Ovary (tissue), 9 donors: ENCODE data around the gene ANGPTL2. TPM values are rescaled to one million over a fixed set of nuclear protein-coding genes. Genes with fewer than 3 reads are reported as not detected.

Experiments used
- DNase-seq, 5 donors: peaks; one replicate each; pipeline ENCODE4 v3.0.0-alpha.2; 2019 to 2020
- H3K27ac ChIP-seq, 2 donors: fragments of 200-600 bp; one replicate each; pipeline versions ENCODE4 v1.5.1 to v1.8.0; 2019 to 2022
- H3K27me3 ChIP-seq: fragments of 200-600 bp; one replicate; pipeline ENCODE4 v1.8.0; 2022
- H3K36me3 ChIP-seq: fragments of 200-600 bp; sonication (generic); one replicate; pipeline ENCODE4 v1.5.1; 2019
- H3K4me1 ChIP-seq: one replicate; pipeline ENCODE4 v1.8.1; 2013; ENCODE audit warnings: mild to moderate bottlenecking, moderate library complexity; ENCODE audit not compliant: insufficient read depth
- H3K4me3 ChIP-seq: fragments of 200-600 bp; sonication (generic); one replicate; pipeline ENCODE4 v1.5.1; 2017
- H3K9me3 ChIP-seq, 2 donors: fragments of 200-600 bp in 1 of 2; sonication (generic) in 1 of 2; one replicate each; pipeline versions ENCODE4 v1.5.1 to v1.8.1; 2013 to 2019; ENCODE audit warnings: mild to moderate bottlenecking in 1 of 2, moderate library complexity in 1 of 2
- EP300 ChIP-seq: sonication (generic); formaldehyde crosslinking; IDR thresholded peaks from one replicate; pipeline ENCODE4 v1.6.1; 2017; ENCODE audit warnings: antibody characterized with exemption
- POLR2A ChIP-seq: fragments of 450-650 bp; IDR thresholded peaks from one replicate; pipeline ENCODE4 v1.6.1; 2017; ENCODE audit warnings: antibody characterized with exemption, mild to moderate bottlenecking, moderate library complexity
- WGBS, 3 donors: extraction: QIAGEN DNeasy Blood & Tissue Kit in 1 of 3; methylation state at CpG; one replicate each; pipeline versions ENCODE4 v1.1.5 to v1.1.7; 2013 to 2017; 5-methylcytosine and 5-hydroxymethylcytosine counted together
- intact Hi-C, 4 donors: fragments of 100-400 bp; cut with DNase I; formaldehyde crosslinking; loops; one replicate each; pipeline versions ENCODE4 v1.11.0 to v1.15.1; 2022 to 2023
- polyA plus RNA-seq, 2 donors: library from polyadenylated mRNA; stranded (reverse); fragments of 200-250 nt in 1 of 2; fragments of 350-450 nt in 1 of 2; fragmentation: Illumina TruSeq in 1 of 2; extraction: RNeasy Lipid Tissue Mini Kit (QIAGEN cat#74804) in 1 of 2; gene quantifications; one replicate each; pipeline ENCODE4 v1.2.3, GENCODE V29; 2013 to 2014
- total RNA-seq, 7 donors: library from RNA; depleted of rRNA in 2 of 7; stranded (reverse); fragments of >200 nt in 2 of 7; fragmentation: NEBNext Ultra II Directional in 3 of 7; extraction: Animal tissue kit (Norgen Biotek cat#: 25700) in 3 of 7; gene quantifications; one replicate each; pipeline versions ENCODE4 v1.1.0 to v1.2.4, GENCODE V29; 2016 to 2023
- TF ChIP-seq, protein P1 (sequence below), 3 donors: fragments of 450-650 bp in 2 of 3; fragments of 200-600 bp in 1 of 3; IDR thresholded peaks; one replicate each; pipeline versions ENCODE4 v1.5.1 to v1.8.0; 2016 to 2022; ENCODE audit warnings: antibody characterized with exemption in 3 of 3, mild to moderate bottlenecking in 1 of 3
- donor health status: DM: no; HTN: no; CAD: no; lungs with moderate emphysema.
- donor health status: DM: no; HTN: no; CAD: no.
- donor health status: Bipolar disorder and iron deficiency.
- donor health status: DM: yes; HTN: yes; CAD: no.
- donor health status: DM: no; HTN: no; CAD: no.
- donor health status: DM: yes; HTN: yes; CAD: no.

The ANGPTL2 gene
- total and polyA plus RNA-seq, 9 donors = 9.8 to 114 (median 64.1) TPM

GRCh38 chr9:127059030-127059429 lies 63.4 kb downstream of the ANGPTL2 start:
- intact Hi-C loops = no loop called here
- Histone ChIP-seq H3K4me1 (peaks cover 25% of the 10 kb centered on the region), H3K36me3 (no peaks in the 10 kb centered on the region), H3K27me3 (no peaks in the 10 kb centered on the region), H3K27ac (no peak overlapping the region), H3K4me3 (no peak overlapping the region), H3K9me3 (no peaks in the 10 kb centered on the region)
- 96 to 98% (median 98%) methylated on average over 2 of the region's 2 CpGs for WGBS, 3 donors
- DNase-seq = no peak
- TF ChIP-seq EP300 (no peak), POLR2A (no peak)
- TF ChIP-seq, protein P1, sequence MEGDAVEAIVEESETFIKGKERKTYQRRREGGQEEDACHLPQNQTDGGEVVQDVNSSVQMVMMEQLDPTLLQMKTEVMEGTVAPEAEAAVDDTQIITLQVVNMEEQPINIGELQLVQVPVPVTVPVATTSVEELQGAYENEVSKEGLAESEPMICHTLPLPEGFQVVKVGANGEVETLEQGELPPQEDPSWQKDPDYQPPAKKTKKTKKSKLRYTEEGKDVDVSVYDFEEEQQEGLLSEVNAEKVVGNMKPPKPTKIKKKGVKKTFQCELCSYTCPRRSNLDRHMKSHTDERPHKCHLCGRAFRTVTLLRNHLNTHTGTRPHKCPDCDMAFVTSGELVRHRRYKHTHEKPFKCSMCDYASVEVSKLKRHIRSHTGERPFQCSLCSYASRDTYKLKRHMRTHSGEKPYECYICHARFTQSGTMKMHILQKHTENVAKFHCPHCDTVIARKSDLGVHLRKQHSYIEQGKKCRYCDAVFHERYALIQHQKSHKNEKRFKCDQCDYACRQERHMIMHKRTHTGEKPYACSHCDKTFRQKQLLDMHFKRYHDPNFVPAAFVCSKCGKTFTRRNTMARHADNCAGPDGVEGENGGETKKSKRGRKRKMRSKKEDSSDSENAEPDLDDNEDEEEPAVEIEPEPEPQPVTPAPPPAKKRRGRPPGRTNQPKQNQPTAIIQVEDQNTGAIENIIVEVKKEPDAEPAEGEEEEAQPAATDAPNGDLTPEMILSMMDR (IDR thresholded peaks at IDR 0.05) = no peak

GRCh38 chr9:127058645-127059021 lies 63.8 kb downstream of the ANGPTL2 start:
- H3K9me3 ChIP-seq = no peaks in the 10 kb centered on the region
- H3K27ac ChIP-seq = no peak overlapping the region
- no peaks in the 10 kb centered on the region for H3K27me3 ChIP-seq
- TF ChIP-seq POLR2A (no peak), EP300 (no peak)
- TF ChIP-seq, protein P1 (IDR thresholded peaks at IDR 0.05) = no peak
- H3K4me3 ChIP-seq = no peak overlapping the region
- WGBS, 3 donors = 82 to 84% (median 83%) methylated on average over 4 of the region's 4 CpGs
- intact Hi-C loops = no loop called here
- no peaks in the 10 kb centered on the region for H3K36me3 ChIP-seq
- H3K4me1 ChIP-seq = peaks cover 29% of the 10 kb centered on the region
- DNase-seq = no peak

- intact Hi-C loops = no loop called here
- no peak for DNase-seq
- Histone ChIP-seq H3K36me3 (no peaks in the 10 kb centered on the region), H3K9me3 (no peaks in the 10 kb centered on the region), H3K27me3 (no peaks in the 10 kb centered on the region), H3K27ac (no peak overlapping the region), H3K4me1 (peaks cover 33% of the 10 kb centered on the region), H3K4me3 (no peak overlapping the region)
- 71 to 74% (median 72%) methylated on average over 7 of the region's 7 CpGs for WGBS, 3 donors
- TF ChIP-seq, protein P1 (IDR thresholded peaks at IDR 0.05) = no peak
- TF ChIP-seq POLR2A (no peak), EP300 (no peak)
Measured at GRCh38 chr9:127058011-127058644, 64.3 kb downstream of the ANGPTL2 start.

DNA sequence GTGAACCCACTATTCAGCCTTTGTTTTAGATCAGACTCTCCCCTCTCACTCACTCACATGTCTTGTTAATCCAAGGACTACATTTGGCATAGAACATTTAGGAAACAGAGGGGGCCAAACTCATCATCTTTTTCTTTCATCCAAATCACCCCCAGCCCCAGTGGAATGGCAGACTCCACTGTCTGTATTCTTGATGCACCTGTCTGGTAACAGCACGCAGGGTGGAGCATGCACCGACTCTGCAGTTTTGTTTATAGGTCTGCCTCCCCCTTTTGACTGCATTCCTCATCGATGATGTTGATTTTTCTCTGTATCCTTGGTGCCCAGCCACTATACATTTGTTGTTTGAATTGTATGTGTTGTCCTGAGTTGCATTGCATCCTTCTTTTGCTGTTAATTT lies 66.0 kb downstream of the ANGPTL2 start:
- H3K9me3 ChIP-seq = no peaks in the 10 kb centered on the region
- intact Hi-C loops = no loop called here
- H3K36me3 ChIP-seq = no peaks in the 10 kb centered on the region
- no peak overlapping the region for H3K4me3 ChIP-seq
- 89 to 91% (median 90%) methylated on average over 3 of the region's 3 CpGs for WGBS, 3 donors
- H3K4me1 ChIP-seq = peaks cover 39% of the 10 kb centered on the region
- DNase-seq = no peak
- no peak overlapping the region for H3K27ac ChIP-seq
- TF ChIP-seq EP300 (no peak), POLR2A (no peak)
- TF ChIP-seq, protein P1 (IDR thresholded peaks at IDR 0.05) = no peak
- H3K27me3 ChIP-seq = no peaks in the 10 kb centered on the region
